ENCODE measurements around the gene TAF9B.
A peak's percentile ranks its signal among the peaks of the same experiment; 100 is the strongest.
"Not testable (repeated sequence)": the region's sequence is repeated elsewhere in the genome, so short reads cannot be mapped to it uniquely, and the experiment has no call there.

TAF9B gene

GRCh38 chrX:78103001-78103622 is 36.3 kb downstream of the TAF9B start:
- no peak for DNase-seq (ENCODE audit: low read depth)
- peak overlapping the region; percentile 54 for H3K4me3 ChIP-seq (replicated peaks; ENCODE audit: low read depth, low read length)
- no peak for TF ChIP-seq CTCF (IDR thresholded peaks at IDR 0.05; ENCODE audit: low read length, missing control alignments)

GRCh38 chrX:78102091-78102490 is 37.4 kb downstream of the TAF9B start:
- no peak for DNase-seq (ENCODE audit: low read depth)
- no peak overlapping the region for H3K4me3 ChIP-seq (replicated peaks; ENCODE audit: low read depth, low read length)
- TF ChIP-seq CTCF (IDR thresholded peaks at IDR 0.05; ENCODE audit: low read length, missing control alignments): no peak

DNA sequence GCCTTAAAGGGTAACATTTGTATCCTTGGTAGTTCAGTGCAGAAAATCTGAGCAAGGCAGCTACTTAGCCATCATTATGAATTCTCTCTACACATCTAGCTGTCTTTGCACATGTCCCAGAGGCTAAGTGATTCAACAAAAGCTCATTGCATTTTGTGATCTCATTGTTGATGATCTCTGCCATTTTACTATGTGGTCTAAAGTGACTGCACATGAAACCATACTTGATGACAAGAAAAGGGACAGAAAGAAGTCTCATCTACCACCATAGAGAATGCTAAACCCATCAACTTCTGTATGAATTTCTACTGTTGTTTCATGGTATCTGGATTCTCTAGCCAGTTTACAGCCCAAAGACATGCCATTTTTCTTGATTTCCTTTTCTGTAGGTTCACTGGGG is 41.3 kb downstream of the TAF9B start:
- DNase-seq (ENCODE audit: low read depth): no peak
- no peak overlapping the region for H3K4me3 ChIP-seq (replicated peaks; ENCODE audit: low read depth, low read length)
- no peak for TF ChIP-seq CTCF (IDR thresholded peaks at IDR 0.05; ENCODE audit: low read length, missing control alignments)

DNA sequence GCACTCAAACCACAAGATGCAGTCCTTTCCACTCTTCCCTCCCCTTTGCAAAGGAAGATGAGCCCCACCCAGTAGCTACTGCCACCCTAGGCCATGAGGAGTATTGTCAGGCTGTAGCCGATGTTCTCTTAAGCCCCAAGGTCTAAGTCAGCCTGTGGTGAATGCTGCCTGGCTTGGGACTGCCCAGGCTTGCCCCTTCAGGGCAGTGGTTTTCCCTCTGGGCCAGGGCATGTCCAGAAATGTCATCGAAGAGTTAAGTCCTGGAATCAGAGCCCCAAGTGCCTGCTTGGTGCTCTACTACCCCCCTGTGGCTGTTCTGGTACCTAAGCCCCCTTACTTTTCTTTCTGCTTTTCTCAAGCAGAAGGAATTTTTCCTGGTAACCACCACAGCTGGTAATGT is 47.2 kb downstream of the TAF9B start:
- no peak overlapping the region for H3K4me3 ChIP-seq (replicated peaks; ENCODE audit: low read depth, low read length)
- peak; percentile 54 for TF ChIP-seq CTCF (IDR thresholded peaks at IDR 0.05; ENCODE audit: low read length, missing control alignments)
- DNase-seq (ENCODE audit: low read depth): peak; percentile 67

DNA sequence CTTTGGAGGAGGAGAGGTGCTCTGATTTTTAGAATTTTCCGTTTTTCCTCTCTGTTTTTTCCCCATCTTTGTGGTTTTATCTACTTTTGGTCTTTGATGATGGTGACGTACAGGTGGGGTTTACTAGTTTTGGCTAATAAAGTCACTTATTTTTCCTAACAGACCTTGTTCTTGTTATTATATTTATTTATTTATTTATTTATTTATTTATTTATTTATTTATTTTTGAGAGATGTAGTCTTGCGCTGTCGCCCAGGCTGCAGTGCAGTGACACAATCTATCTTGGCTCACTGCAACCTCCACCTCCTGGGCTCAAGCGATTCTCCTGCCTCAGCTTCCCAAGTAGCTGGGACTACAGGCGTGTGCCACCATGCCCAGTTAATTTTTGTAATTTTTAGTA is 58.0 kb downstream of the TAF9B start:
- H3K4me3 ChIP-seq (replicated peaks; ENCODE audit: low read depth, low read length); DNase-seq (ENCODE audit: low read depth): not testable (repeated sequence)

All from fibroblast of pulmonary artery (primary cell).